ENCODE data around the gene DNM2.
A peak's percentile ranks its signal among the peaks of the same experiment; 100 is the strongest.

Gene DNM2

DNA sequence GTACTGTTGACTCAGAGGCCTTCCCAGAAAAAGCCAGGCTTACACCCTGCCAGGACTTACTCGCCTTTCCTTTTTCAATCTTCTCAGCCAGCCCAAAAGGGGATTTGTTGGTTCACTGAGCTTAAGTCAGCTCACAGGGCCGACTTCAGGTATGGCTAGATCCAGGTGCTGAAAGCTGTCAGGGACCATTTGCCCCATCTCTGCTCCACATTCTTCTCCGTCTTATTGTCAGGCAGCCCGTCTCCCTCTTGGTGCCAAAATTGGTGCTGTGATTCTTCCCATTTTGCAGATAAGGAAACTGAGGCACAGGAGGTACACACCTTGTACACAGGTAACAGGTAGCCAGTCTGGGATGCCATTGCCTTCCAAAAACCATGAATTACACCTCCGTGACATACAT is 132.8 kb downstream of the DNM2 start:
- POLR2A ChIA-PET: no interaction called here
- TF ChIP-seq, protein P1, sequence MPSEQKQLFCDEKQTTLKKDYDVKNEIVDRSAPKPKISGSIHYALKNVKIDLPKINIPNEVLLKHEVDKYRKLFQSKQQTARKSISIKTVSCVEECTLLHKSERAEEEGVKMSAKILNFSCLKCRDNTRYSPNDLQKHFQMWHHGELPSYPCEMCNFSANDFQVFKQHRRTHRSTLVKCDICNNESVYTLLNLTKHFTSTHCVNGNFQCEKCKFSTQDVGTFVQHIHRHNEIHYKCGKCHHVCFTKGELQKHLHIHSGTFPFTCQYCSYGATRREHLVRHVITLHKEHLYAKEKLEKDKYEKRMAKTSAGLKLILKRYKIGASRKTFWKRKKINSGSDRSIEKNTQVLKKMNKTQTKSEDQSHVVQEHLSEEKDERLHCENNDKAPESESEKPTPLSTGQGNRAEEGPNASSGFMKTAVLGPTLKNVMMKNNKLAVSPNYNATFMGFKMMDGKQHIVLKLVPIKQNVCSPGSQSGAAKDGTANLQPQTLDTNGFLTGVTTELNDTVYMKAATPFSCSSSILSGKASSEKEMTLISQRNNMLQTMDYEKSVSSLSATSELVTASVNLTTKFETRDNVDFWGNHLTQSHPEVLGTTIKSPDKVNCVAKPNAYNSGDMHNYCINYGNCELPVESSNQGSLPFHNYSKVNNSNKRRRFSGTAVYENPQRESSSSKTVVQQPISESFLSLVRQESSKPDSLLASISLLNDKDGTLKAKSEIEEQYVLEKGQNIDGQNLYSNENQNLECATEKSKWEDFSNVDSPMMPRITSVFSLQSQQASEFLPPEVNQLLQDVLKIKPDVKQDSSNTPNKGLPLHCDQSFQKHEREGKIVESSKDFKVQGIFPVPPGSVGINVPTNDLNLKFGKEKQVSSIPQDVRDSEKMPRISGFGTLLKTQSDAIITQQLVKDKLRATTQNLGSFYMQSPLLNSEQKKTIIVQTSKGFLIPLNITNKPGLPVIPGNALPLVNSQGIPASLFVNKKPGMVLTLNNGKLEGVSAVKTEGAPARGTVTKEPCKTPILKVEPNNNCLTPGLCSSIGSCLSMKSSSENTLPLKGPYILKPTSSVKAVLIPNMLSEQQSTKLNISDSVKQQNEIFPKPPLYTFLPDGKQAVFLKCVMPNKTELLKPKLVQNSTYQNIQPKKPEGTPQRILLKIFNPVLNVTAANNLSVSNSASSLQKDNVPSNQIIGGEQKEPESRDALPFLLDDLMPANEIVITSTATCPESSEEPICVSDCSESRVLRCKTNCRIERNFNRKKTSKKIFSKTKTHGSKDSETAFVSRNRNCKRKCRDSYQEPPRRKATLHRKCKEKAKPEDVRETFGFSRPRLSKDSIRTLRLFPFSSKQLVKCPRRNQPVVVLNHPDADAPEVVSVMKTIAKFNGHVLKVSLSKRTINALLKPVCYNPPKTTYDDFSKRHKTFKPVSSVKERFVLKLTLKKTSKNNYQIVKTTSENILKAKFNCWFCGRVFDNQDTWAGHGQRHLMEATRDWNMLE (tag by site-specific recombination; conservative IDR thresholded peaks at IDR 0.05; ENCODE audit: low read depth): no peak
- TF ChIP-seq, protein P2, sequence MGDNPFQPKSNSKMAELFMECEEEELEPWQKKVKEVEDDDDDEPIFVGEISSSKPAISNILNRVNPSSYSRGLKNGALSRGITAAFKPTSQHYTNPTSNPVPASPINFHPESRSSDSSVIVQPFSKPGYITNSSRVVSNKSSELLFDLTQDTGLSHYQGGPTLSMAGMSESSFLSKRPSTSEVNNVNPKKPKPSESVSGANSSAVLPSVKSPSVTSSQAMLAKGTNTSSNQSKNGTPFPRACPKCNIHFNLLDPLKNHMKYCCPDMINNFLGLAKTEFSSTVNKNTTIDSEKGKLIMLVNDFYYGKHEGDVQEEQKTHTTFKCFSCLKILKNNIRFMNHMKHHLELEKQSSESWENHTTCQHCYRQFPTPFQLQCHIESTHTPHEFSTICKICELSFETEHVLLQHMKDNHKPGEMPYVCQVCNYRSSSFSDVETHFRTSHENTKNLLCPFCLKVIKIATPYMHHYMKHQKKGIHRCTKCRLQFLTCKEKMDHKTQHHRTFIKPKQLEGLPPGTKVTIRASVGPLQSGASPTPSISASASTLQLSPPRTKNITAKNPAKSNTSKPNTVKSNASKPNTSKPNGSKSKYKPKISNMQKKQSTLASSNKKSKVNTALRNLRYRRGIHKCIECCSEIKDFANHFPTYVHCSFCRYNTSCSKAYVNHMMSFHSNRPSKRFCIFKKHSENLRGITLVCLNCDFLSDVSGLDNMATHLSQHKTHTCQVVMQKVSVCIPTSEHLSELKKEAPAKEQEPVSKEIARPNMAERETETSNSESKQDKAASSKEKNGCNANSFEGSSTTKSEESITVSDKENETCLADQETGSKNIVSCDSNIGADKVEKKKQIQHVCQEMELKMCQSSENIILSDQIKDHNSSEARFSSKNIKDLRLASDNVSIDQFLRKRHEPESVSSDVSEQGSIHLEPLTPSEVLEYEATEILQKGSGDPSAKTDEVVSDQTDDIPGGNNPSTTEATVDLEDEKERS (tag by site-specific recombination; IDR thresholded peaks at IDR 0.05): peak; percentile 60; the same call in 1 of the 2 replicates
- Histone ChIP-seq H3K4me3 (ENCODE audit: low read depth, low read length) (no peak overlapping the region), H3K36me3 (ENCODE audit: control insufficient read depth in 2 of 2, insufficient read depth in 1 of 2, low read length in 2 of 2) (no peaks in the 10 kb centered on the region), H3K4me1 (ENCODE audit: control insufficient read depth, insufficient read depth, low read length) (no peaks in the 10 kb centered on the region), H3K9me3 (ENCODE audit: control insufficient read depth, insufficient read depth, low read depth, low read length) (no peaks in the 10 kb centered on the region), H3K27ac (ENCODE audit: extremely low read depth, low read depth, low read length) (no peak overlapping the region)
- CTCF ChIA-PET: interaction anchor here (1.3 to 7.7 kb wide), 2 partner anchors 12 to 15 kb away, joined by 3 to 98 read pairs; partner anchors contain the start of gene TMED1

DNA sequence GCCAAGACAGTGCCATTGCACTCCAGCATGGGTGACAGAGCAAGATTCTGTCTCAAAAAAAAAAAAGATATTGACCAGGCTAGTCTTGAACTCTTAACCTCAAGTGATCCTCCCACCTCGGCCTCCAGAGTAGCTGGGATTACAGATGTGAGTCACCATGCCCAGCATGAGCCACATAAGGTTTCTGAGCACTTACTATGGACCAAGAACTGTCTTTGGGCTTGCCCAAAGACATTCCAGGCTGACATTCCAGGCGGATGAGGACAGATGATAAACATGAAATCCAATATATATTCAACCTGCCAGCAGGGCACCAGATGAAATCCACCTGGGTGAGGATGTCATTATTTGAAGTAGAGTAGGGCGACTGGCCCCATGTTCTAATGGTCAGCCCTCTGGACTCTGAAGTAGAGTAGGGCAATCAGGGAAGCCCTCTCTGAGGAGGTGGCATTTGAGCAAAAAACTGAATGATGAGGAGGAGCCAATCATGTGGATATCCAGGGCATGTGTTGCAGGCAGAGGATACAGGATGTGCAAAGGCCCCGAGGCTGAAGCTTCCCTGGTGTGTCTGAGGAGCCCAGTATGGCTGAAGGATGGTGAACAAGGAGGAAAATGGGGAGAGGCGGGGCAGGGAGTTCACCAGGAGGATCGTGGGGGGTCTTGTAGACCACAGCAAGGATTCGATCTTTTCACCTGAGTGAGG is 134.4 kb downstream of the DNM2 start:
- H3K4me1 ChIP-seq (ENCODE audit: control insufficient read depth, insufficient read depth, low read length): no peaks in the 10 kb centered on the region
- CTCF ChIA-PET: interaction anchor here (0.9 to 7.7 kb wide), 2 partner anchors 10 to 273 kb away, joined by 5 to 98 read pairs; no protein-coding TSS in a partner anchor
- no peak overlapping the region for H3K4me3 ChIP-seq (ENCODE audit: low read depth, low read length)
- no peaks in the 10 kb centered on the region for H3K36me3 ChIP-seq (ENCODE audit: control insufficient read depth in 2 of 2, insufficient read depth in 1 of 2, low read length in 2 of 2)
- H3K9me3 ChIP-seq (ENCODE audit: control insufficient read depth, insufficient read depth, low read depth, low read length): no peaks in the 10 kb centered on the region
- POLR2A ChIA-PET: interaction anchor here (0.6 kb wide), 1 partner anchor 80 kb away, joined by 11 read pairs; no protein-coding TSS in a partner anchor
- no peak overlapping the region for H3K27ac ChIP-seq (ENCODE audit: extremely low read depth, low read depth, low read length)
- no peak for TF ChIP-seq ZNF664 (tag by site-specific recombination; IDR thresholded peaks at IDR 0.05)
- peak; percentile 95 for TF ChIP-seq ZNF623 (tag by site-specific recombination; IDR thresholded peaks at IDR 0.05)
- no peak for TF ChIP-seq BCL11A (tag by site-specific recombination; IDR thresholded peaks at IDR 0.05; ENCODE audit: low read depth)
- TF ChIP-seq, protein P3, sequence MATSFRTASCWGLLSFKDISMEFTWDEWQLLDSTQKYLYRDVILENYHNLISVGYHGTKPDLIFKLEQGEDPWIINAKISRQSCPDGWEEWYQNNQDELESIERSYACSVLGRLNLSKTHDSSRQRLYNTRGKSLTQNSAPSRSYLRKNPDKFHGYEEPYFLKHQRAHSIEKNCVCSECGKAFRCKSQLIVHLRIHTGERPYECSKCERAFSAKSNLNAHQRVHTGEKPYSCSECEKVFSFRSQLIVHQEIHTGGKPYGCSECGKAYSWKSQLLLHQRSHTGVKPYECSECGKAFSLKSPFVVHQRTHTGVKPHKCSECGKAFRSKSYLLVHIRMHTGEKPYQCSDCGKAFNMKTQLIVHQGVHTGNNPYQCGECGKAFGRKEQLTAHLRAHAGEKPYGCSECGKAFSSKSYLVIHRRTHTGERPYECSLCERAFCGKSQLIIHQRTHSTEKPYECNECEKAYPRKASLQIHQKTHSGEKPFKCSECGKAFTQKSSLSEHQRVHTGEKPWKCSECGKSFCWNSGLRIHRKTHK (tag by site-specific recombination; IDR thresholded peaks at IDR 0.05): no peak
- no peak for TF ChIP-seq ZNF248 (tag by site-specific recombination; IDR thresholded peaks at IDR 0.05)
- TF ChIP-seq, protein P4, sequence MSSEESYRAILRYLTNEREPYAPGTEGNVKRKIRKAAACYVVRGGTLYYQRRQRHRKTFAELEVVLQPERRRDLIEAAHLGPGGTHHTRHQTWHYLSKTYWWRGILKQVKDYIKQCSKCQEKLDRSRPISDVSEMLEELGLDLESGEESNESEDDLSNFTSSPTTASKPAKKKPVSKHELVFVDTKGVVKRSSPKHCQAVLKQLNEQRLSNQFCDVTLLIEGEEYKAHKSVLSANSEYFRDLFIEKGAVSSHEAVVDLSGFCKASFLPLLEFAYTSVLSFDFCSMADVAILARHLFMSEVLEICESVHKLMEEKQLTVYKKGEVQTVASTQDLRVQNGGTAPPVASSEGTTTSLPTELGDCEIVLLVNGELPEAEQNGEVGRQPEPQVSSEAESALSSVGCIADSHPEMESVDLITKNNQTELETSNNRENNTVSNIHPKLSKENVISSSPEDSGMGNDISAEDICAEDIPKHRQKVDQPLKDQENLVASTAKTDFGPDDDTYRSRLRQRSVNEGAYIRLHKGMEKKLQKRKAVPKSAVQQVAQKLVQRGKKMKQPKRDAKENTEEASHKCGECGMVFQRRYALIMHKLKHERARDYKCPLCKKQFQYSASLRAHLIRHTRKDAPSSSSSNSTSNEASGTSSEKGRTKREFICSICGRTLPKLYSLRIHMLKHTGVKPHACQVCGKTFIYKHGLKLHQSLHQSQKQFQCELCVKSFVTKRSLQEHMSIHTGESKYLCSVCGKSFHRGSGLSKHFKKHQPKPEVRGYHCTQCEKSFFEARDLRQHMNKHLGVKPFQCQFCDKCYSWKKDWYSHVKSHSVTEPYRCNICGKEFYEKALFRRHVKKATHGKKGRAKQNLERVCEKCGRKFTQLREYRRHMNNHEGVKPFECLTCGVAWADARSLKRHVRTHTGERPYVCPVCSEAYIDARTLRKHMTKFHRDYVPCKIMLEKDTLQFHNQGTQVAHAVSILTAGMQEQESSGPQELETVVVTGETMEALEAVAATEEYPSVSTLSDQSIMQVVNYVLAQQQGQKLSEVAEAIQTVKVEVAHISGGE (tag by site-specific recombination; conservative IDR thresholded peaks at IDR 0.05; ENCODE audit: low read depth): no peak
- TF ChIP-seq ZNF394 (tag by site-specific recombination; IDR thresholded peaks at IDR 0.05; ENCODE audit: borderline replicate concordance): peak; percentile 64; the same call in 1 of the 2 replicates
- TF ChIP-seq, protein P5, sequence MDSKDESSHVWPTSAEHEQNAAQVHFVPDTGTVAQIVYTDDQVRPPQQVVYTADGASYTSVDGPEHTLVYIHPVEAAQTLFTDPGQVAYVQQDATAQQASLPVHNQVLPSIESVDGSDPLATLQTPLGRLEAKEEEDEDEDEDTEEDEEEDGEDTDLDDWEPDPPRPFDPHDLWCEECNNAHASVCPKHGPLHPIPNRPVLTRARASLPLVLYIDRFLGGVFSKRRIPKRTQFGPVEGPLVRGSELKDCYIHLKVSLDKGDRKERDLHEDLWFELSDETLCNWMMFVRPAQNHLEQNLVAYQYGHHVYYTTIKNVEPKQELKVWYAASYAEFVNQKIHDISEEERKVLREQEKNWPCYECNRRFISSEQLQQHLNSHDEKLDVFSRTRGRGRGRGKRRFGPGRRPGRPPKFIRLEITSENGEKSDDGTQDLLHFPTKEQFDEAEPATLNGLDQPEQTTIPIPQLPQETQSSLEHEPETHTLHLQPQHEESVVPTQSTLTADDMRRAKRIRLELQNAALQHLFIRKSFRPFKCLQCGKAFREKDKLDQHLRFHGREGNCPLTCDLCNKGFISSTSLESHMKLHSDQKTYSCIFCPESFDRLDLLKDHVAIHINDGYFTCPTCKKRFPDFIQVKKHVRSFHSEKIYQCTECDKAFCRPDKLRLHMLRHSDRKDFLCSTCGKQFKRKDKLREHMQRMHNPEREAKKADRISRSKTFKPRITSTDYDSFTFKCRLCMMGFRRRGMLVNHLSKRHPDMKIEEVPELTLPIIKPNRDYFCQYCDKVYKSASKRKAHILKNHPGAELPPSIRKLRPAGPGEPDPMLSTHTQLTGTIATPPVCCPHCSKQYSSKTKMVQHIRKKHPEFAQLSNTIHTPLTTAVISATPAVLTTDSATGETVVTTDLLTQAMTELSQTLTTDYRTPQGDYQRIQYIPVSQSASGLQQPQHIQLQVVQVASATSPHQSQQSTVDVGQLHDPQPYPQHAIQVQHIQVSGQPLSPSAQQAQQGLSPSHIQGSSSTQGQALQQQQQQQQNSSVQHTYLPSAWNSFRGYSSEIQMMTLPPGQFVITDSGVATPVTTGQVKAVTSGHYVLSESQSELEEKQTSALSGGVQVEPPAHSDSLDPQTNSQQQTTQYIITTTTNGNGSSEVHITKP (tag by site-specific recombination; IDR thresholded peaks at IDR 0.05): peak; percentile 50; the same call in 1 of the 2 replicates
- no peak for TF ChIP-seq ZNF747 (tag by site-specific recombination; IDR thresholded peaks at IDR 0.05)
- TF ChIP-seq, protein P6, sequence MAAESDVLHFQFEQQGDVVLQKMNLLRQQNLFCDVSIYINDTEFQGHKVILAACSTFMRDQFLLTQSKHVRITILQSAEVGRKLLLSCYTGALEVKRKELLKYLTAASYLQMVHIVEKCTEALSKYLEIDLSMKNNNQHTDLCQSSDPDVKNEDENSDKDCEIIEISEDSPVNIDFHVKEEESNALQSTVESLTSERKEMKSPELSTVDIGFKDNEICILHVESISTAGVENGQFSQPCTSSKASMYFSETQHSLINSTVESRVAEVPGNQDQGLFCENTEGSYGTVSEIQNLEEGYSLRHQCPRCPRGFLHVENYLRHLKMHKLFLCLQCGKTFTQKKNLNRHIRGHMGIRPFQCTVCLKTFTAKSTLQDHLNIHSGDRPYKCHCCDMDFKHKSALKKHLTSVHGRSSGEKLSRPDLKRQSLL (tag by site-specific recombination; IDR thresholded peaks at IDR 0.05): no peak
